ENCODE data around the gene NRAP. TPM values are rescaled to one million over a fixed set of nuclear protein-coding genes. Genes with fewer than 3 reads are reported as not detected.
A peak's percentile ranks its signal among the peaks of the same experiment; 100 is the strongest.

NRAP gene
- total RNA-seq, 4 donors from 2014 or later = 0.16 to 12.3 (median 1.1) TPM; not detected in 1

GRCh38 chr10:113563306-113564088 is 100.3 kb downstream of the NRAP start:
- peaks cover 0 to 7% (median 2%) of the 10 kb centered on the region in 4 donors for H3K4me1 ChIP-seq
- no peak for TF ChIP-seq EP300 (IDR thresholded peaks at IDR 0.05; ENCODE audit: low read depth)
- peak; percentile 91 to 99 (median 99) for TF ChIP-seq CTCF (IDR thresholded peaks at IDR 0.05)
- in situ Hi-C loops (cut with MboI; ENCODE audit: low pct_ligation_motif_present in 1 of 4, low pct_unique_long_range_greater_than_20kb in 1 of 4, low sequenced_read_pairs in 3 of 4) (no loop called here), intact Hi-C loops (cut with DNase I; ENCODE audit: low total_unique reads) (no loop called here)
- 8 to 20% methylated on average over 1 to 18 of the region's 18 CpGs for WGBS, 2 donors (ENCODE audit: low coverage in 1 of 2)
- no peaks in the 10 kb centered on the region for H3K27me3 ChIP-seq
- H3K27ac ChIP-seq = peak overlapping the region in 1 of 4 donors; percentile 10
- no peaks in the 10 kb centered on the region for H3K36me3 ChIP-seq
- DNase-seq = peak; percentile 81
- H3K4me3 ChIP-seq = peak overlapping the region; percentile 23 to 49 (median 27)
- H3K9me3 ChIP-seq = no peaks in the 10 kb centered on the region

GRCh38 chr10:113562704-113563103 is 101.1 kb downstream of the NRAP start:
- DNase-seq = no peak
- in situ Hi-C loops (cut with MboI; ENCODE audit: low pct_ligation_motif_present in 1 of 4, low pct_unique_long_range_greater_than_20kb in 1 of 4, low sequenced_read_pairs in 3 of 4) (no loop called here), intact Hi-C loops (cut with DNase I; ENCODE audit: low total_unique reads) (no loop called here)
- TF ChIP-seq POLR2A (IDR thresholded peaks at IDR 0.05) (no peak), POLR2AphosphoS5 (IDR thresholded peaks at IDR 0.05) (no peak), CTCF (IDR thresholded peaks at IDR 0.05) (no peak), EP300 (IDR thresholded peaks at IDR 0.05; ENCODE audit: low read depth) (no peak)
- Histone ChIP-seq H3K4me3 (no peak overlapping the region), H3K27me3 (no peaks in the 10 kb centered on the region), H3K36me3 (no peaks in the 10 kb centered on the region), H3K9me3 (no peaks in the 10 kb centered on the region), H3K27ac (peak overlapping the region in 2 of 4 donors; percentile 10 to 17), H3K4me1 (peaks cover 0 to 7% (median 2%) of the 10 kb centered on the region in 4 donors)
- WGBS, 2 donors (ENCODE audit: low coverage in 1 of 2) = 57 to 68% methylated on average over 1 to 5 of the region's 5 CpGs

- 21 to 67% methylated on average over 2 to 6 of the region's 6 CpGs for WGBS, 2 donors (ENCODE audit: low coverage in 1 of 2)
- TF ChIP-seq CTCF (IDR thresholded peaks at IDR 0.05) = no peak
- Histone ChIP-seq H3K4me1 (peaks cover 0 to 7% (median 2%) of the 10 kb centered on the region in 4 donors), H3K9me3 (no peaks in the 10 kb centered on the region), H3K27me3 (no peaks in the 10 kb centered on the region), H3K36me3 (no peaks in the 10 kb centered on the region), H3K4me3 (no peak overlapping the region), H3K27ac (peak overlapping the region in 3 of 4 donors; percentile 11 to 36 (median 17))
- in situ Hi-C loops (cut with MboI; ENCODE audit: low pct_ligation_motif_present in 1 of 4, low pct_unique_long_range_greater_than_20kb in 1 of 4, low sequenced_read_pairs in 3 of 4) (no loop called here), intact Hi-C loops (cut with DNase I; ENCODE audit: low total_unique reads) (no loop called here)
- DNase-seq = no peak
These were observed 101.8 kb downstream of the NRAP start for GRCh38 chr10:113562069-113562468.

GRCh38 chr10:113561214-113561613 is 102.6 kb downstream of the NRAP start:
- WGBS, 2 donors (ENCODE audit: low coverage in 1 of 2) = 86% methylated on average over 3 of the region's 3 CpGs; no CpG with 5 or more reads in 1 of the 2 donors
- DNase-seq = no peak
- Histone ChIP-seq H3K27ac (peak overlapping the region in 1 of 4 donors; percentile 21), H3K4me1 (peaks cover 0 to 7% (median 2%) of the 10 kb centered on the region in 4 donors), H3K9me3 (no peaks in the 10 kb centered on the region), H3K27me3 (no peaks in the 10 kb centered on the region), H3K36me3 (no peaks in the 10 kb centered on the region), H3K4me3 (no peak overlapping the region)
- in situ Hi-C loops (cut with MboI; ENCODE audit: low pct_ligation_motif_present in 1 of 4, low pct_unique_long_range_greater_than_20kb in 1 of 4, low sequenced_read_pairs in 3 of 4) = no loop called here
- TF ChIP-seq EP300 (IDR thresholded peaks at IDR 0.05; ENCODE audit: low read depth) (no peak), CTCF (IDR thresholded peaks at IDR 0.05) (no peak), POLR2A (IDR thresholded peaks at IDR 0.05) (no peak), POLR2AphosphoS5 (IDR thresholded peaks at IDR 0.05) (no peak)
- intact Hi-C loops (cut with DNase I; ENCODE audit: low total_unique reads) = no loop called here

Measured in transverse colon (tissue), 4 donors.